GM12874 (cell line): ENCODE results near the gene NRF1.

Source experiments
- CTCF ChIP-seq: IDR thresholded peaks from 2 replicates; pipeline ENCODE4 v1.5.1; 2011; ENCODE audit warnings: low read depth, mild to moderate bottlenecking, control low read depth, low read length, moderate library complexity; ENCODE audit not compliant: insufficient read depth

The NRF1 gene

GRCh38 chr7:129604713-129605437 is 6.6 kb upstream of the NRF1 start:
- no peak for TF ChIP-seq CTCF

GRCh38 chr7:129605960-129606614 is 5.4 kb upstream of the NRF1 start:
- TF ChIP-seq CTCF: no peak

- no peak for TF ChIP-seq CTCF
Measured at GRCh38 chr7:129606803-129607202, 4.7 kb upstream of the NRF1 start.

- TF ChIP-seq CTCF: peak; percentile 72
Measured at GRCh38 chr7:129607471-129608120, 3.9 kb upstream of the NRF1 start.

- no peak for TF ChIP-seq CTCF
Measured at GRCh38 chr7:129609666-129610065, 1.9 kb upstream of the NRF1 start.

GRCh38 chr7:129610709-129611245 is 743 bp upstream of the NRF1 start:
- no peak for TF ChIP-seq CTCF
